ENCODE data around the gene MACROD1. TPM values are rescaled to one million over a fixed set of nuclear protein-coding genes. Genes with fewer than 3 reads are reported as not detected.

The MACROD1 gene
- total RNA-seq, 4 donors from 2014 or later: 29.2 to 64.6 (median 46.2) TPM

DNA sequence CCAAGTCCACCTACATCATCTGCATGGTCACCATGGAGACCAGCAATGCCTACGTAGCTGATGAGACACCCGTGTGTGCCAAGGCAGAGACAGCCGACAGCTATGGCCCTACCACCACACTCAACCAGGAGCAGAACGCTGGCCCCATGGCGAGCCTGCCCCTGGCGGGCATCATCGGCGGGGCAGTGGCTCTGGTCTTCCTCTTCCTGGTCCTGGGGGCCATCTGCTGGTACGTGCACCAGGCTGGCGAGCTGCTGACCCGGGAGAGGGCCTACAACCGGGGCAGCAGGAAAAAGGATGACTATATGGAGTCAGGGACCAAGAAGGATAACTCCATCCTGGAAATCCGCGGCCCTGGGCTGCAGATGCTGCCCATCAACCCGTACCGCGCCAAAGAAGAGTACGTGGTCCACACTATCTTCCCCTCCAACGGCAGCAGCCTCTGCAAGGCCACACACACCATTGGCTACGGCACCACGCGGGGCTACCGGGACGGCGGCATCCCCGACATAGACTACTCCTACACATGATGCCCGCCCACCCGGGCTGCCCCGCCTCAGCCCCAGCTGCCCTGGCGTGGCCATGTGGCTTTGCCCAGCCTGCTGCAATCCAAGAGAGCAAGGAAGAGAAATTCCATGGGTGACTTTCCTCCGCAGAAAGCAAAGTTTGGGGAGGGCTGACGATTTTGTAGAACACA lies 48.0 kb downstream of the MACROD1 start:
- WGBS: 85% methylated on average over 5 of the region's 32 CpGs
- H3K4me1 ChIP-seq: peaks cover 25% of the 10 kb centered on the region
- H3K27ac ChIP-seq: no peak overlapping the region
- peaks cover 2% of the 10 kb centered on the region for H3K36me3 ChIP-seq
- DNase-seq (ENCODE audit: low spot score in 2 of 2): no peak
- no peaks in the 10 kb centered on the region for H3K27me3 ChIP-seq
- H3K4me3 ChIP-seq: no peak overlapping the region
- H3K9me3 ChIP-seq: no peaks in the 10 kb centered on the region
- no peak for TF ChIP-seq EP300 (IDR thresholded peaks at IDR 0.05)
- no peak for TF ChIP-seq POLR2AphosphoS5 (IDR thresholded peaks at IDR 0.05)
- no peak for TF ChIP-seq CTCF (IDR thresholded peaks at IDR 0.05)
- no peak for TF ChIP-seq POLR2A (IDR thresholded peaks at IDR 0.05)

GRCh38 chr11:64115531-64116522 lies 50.1 kb downstream of the MACROD1 start:
- Histone ChIP-seq H3K4me3 (no peak overlapping the region), H3K9me3 (no peaks in the 10 kb centered on the region), H3K27me3 (no peaks in the 10 kb centered on the region), H3K4me1 (peaks cover 4% of the 10 kb centered on the region), H3K27ac (no peak overlapping the region), H3K36me3 (peaks cover 2% of the 10 kb centered on the region)
- WGBS: 86% methylated on average over 36 of the region's 47 CpGs
- DNase-seq (ENCODE audit: low spot score in 2 of 2): no peak
- TF ChIP-seq EP300 (IDR thresholded peaks at IDR 0.05) (no peak), POLR2A (IDR thresholded peaks at IDR 0.05) (no peak), POLR2AphosphoS5 (IDR thresholded peaks at IDR 0.05) (no peak), CTCF (IDR thresholded peaks at IDR 0.05) (no peak)

GRCh38 chr11:64114231-64114630 lies 51.7 kb downstream of the MACROD1 start:
- Histone ChIP-seq H3K4me1 (no peaks in the 10 kb centered on the region), H3K9me3 (no peaks in the 10 kb centered on the region), H3K36me3 (peaks cover 2% of the 10 kb centered on the region), H3K4me3 (no peak overlapping the region), H3K27ac (no peak overlapping the region), H3K27me3 (no peaks in the 10 kb centered on the region)
- TF ChIP-seq POLR2A (IDR thresholded peaks at IDR 0.05) (no peak), POLR2AphosphoS5 (IDR thresholded peaks at IDR 0.05) (no peak), CTCF (IDR thresholded peaks at IDR 0.05) (no peak), EP300 (IDR thresholded peaks at IDR 0.05) (no peak)
- no peak for DNase-seq (ENCODE audit: low spot score in 2 of 2)
- WGBS: 96% methylated on average over 2 of the region's 2 CpGs

GRCh38 chr11:64113462-64113780 lies 52.5 kb downstream of the MACROD1 start:
- Histone ChIP-seq H3K27me3 (no peaks in the 10 kb centered on the region), H3K4me3 (no peak overlapping the region), H3K36me3 (peaks cover 2% of the 10 kb centered on the region), H3K27ac (no peak overlapping the region), H3K4me1 (no peaks in the 10 kb centered on the region), H3K9me3 (no peaks in the 10 kb centered on the region)
- TF ChIP-seq POLR2A (IDR thresholded peaks at IDR 0.05) (no peak), POLR2AphosphoS5 (IDR thresholded peaks at IDR 0.05) (no peak), CTCF (IDR thresholded peaks at IDR 0.05) (no peak), EP300 (IDR thresholded peaks at IDR 0.05) (no peak)
- no peak for DNase-seq (ENCODE audit: low spot score in 2 of 2)
- WGBS: 94% methylated on average over 2 of the region's 2 CpGs

All from suprapubic skin (tissue), 4 donors.